ENCODE results near the gene ANKFY1.
A peak's percentile ranks its signal among the peaks of the same experiment; 100 is the strongest.
"Not testable (repeated sequence)": the region's sequence is repeated elsewhere in the genome, so short reads cannot be mapped to it uniquely, and the experiment has no call there.

Gene ANKFY1

DNA sequence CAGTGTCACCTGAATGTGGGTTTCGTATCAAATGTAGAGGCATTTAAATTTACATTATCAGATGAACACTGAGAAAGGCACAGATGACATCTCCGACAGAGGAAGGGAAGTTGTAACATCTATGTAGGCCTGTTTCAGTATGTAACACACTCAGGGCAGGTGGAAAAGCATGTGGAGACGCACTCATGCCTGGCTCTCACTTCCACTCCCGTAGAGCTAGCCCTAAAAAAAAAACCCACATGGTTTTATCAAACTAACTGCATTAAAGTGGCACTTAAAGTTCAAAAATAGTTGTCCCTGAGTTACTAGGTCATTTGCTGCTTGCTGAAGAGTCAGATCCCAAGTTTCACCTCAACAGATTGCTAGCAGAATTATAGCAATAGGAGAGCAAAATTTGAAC, 6.1 kb upstream of the ANKFY1 start:
- no peak overlapping the region for H3K4me3 ChIP-seq (ENCODE audit: low read depth, low read length)
- TF ChIP-seq MAX (IDR thresholded peaks at IDR 0.05; ENCODE audit: low read depth, low read length) (no peak), MYC (IDR thresholded peaks at IDR 0.05; ENCODE audit: low read depth, low read length) (no peak), POLR2A (IDR thresholded peaks at IDR 0.05; ENCODE audit: extremely low read depth, insufficient read length) (no peak)
- TF ChIP-seq, protein P1, sequence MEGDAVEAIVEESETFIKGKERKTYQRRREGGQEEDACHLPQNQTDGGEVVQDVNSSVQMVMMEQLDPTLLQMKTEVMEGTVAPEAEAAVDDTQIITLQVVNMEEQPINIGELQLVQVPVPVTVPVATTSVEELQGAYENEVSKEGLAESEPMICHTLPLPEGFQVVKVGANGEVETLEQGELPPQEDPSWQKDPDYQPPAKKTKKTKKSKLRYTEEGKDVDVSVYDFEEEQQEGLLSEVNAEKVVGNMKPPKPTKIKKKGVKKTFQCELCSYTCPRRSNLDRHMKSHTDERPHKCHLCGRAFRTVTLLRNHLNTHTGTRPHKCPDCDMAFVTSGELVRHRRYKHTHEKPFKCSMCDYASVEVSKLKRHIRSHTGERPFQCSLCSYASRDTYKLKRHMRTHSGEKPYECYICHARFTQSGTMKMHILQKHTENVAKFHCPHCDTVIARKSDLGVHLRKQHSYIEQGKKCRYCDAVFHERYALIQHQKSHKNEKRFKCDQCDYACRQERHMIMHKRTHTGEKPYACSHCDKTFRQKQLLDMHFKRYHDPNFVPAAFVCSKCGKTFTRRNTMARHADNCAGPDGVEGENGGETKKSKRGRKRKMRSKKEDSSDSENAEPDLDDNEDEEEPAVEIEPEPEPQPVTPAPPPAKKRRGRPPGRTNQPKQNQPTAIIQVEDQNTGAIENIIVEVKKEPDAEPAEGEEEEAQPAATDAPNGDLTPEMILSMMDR (IDR thresholded peaks at IDR 0.05; ENCODE audit: low read depth, low read length), result no peak
- DNase-seq (ENCODE audit: low read depth), result no peak

- no peak for TF ChIP-seq MAX (IDR thresholded peaks at IDR 0.05; ENCODE audit: low read depth, low read length)
- no peak for TF ChIP-seq MYC (IDR thresholded peaks at IDR 0.05; ENCODE audit: low read depth, low read length)
- no peak for TF ChIP-seq POLR2A (IDR thresholded peaks at IDR 0.05; ENCODE audit: extremely low read depth, insufficient read length)
- TF ChIP-seq, protein P1 (IDR thresholded peaks at IDR 0.05; ENCODE audit: low read depth, low read length), result no peak
- H3K4me3 ChIP-seq (ENCODE audit: low read depth, low read length), result no peak overlapping the region
These were observed 3.6 kb upstream of the ANKFY1 start for GRCh38 chr17:4267402-4267801.

GRCh38 chr17:4266550-4266949, 2.8 kb upstream of the ANKFY1 start:
- no peak overlapping the region for H3K4me3 ChIP-seq (ENCODE audit: low read depth, low read length)
- no peak for DNase-seq (ENCODE audit: low read depth)
- TF ChIP-seq POLR2A (IDR thresholded peaks at IDR 0.05; ENCODE audit: extremely low read depth, insufficient read length) (no peak), MAX (IDR thresholded peaks at IDR 0.05; ENCODE audit: low read depth, low read length) (no peak)

More at GRCh38 chr17:4267402-4267801, 3.6 kb upstream of the ANKFY1 start:
- no peak for DNase-seq (ENCODE audit: low read depth)

GRCh38 chr17:4262703-4263102, 1.1 kb downstream of the ANKFY1 start:
- no peak for TF ChIP-seq POLR2A (IDR thresholded peaks at IDR 0.05; ENCODE audit: extremely low read depth, insufficient read length)

DNA sequence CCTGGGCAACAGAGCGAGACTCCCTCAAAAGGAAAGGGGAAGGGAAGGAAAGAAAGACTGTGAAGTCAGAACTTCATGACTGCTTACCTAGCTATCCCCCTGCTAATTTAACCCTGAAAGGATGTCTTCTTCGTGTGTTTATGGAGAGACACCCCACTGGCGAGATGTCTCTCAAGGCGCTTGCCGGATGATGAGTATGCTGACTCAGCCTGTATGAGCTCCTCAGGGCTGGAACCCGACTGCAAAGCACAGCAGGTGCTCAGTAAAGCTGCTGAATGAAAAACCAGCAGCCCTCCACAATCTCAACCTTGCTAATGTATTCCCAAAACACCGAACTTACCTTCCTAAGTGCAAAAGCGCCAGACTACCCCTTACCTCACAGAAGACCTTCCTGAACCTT, 2.3 kb downstream of the ANKFY1 start:
- no peak for DNase-seq (ENCODE audit: low read depth)

More at GRCh38 chr17:4262703-4263102, 1.1 kb downstream of the ANKFY1 start:
- H3K4me3 ChIP-seq (ENCODE audit: low read depth, low read length), result peak overlapping the region; percentile 79
- no peak for DNase-seq (ENCODE audit: low read depth)

DNA sequence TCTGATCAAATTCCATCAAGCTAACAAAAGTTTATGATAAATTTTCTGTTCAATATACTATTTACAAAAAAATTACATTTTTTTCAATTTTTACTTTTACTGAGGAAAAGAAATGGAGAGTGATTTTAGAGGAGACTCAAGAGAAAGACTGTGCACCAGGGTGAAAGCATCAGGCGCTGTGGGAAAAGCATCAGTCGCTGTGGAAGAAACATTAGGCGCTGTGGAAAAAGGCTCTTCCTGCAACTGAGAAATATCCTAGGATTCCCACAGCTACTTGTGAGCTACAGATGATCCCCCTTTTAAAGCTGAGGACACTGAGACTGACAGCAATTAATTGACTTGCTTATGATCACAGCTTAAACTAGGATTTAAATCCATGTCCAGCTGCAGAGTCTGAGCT, 4.9 kb downstream of the ANKFY1 start:
- TF ChIP-seq, protein P1 (IDR thresholded peaks at IDR 0.05; ENCODE audit: low read depth, low read length), result no peak
- no peak for TF ChIP-seq MYC (IDR thresholded peaks at IDR 0.05; ENCODE audit: low read depth, low read length)
- no peak for TF ChIP-seq MAX (IDR thresholded peaks at IDR 0.05; ENCODE audit: low read depth, low read length)
- TF ChIP-seq POLR2A (IDR thresholded peaks at IDR 0.05; ENCODE audit: extremely low read depth, insufficient read length), result no peak

More for the DNA sequence above, 2.3 kb downstream of the ANKFY1 start:
- TF ChIP-seq, protein P1 (IDR thresholded peaks at IDR 0.05; ENCODE audit: low read depth, low read length), result no peak
- TF ChIP-seq MAX (IDR thresholded peaks at IDR 0.05; ENCODE audit: low read depth, low read length) (no peak), POLR2A (IDR thresholded peaks at IDR 0.05; ENCODE audit: extremely low read depth, insufficient read length) (no peak), MYC (IDR thresholded peaks at IDR 0.05; ENCODE audit: low read depth, low read length) (no peak)
- H3K4me3 ChIP-seq (ENCODE audit: low read depth, low read length), result no peak overlapping the region

DNA sequence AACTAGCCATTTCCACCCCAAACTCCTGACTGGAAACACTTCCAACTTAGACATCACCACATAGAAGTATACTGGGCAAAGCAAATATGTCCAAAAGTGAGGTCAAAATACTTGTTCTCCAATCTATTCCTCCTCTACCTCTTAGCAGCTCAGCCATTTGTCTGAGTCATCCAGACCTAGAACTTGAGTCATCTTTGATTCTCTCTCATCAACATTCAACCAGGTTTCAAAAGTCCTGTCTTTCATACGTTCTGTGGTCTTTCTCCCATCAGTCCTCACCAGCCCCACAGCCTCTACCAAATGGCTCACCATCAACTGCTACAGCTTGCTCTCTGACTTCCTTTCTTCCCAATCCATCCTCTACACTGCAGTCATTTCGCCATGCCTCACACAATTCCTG, 6.8 kb downstream of the ANKFY1 start:
- no peak overlapping the region for H3K4me3 ChIP-seq (ENCODE audit: low read depth, low read length)
- TF ChIP-seq, protein P1 (IDR thresholded peaks at IDR 0.05; ENCODE audit: low read depth, low read length), result no peak
- TF ChIP-seq MYC (IDR thresholded peaks at IDR 0.05; ENCODE audit: low read depth, low read length) (no peak), POLR2A (IDR thresholded peaks at IDR 0.05; ENCODE audit: extremely low read depth, insufficient read length) (no peak), MAX (IDR thresholded peaks at IDR 0.05; ENCODE audit: low read depth, low read length) (no peak)
- peak; percentile 20 for DNase-seq (ENCODE audit: low read depth)

More for the DNA sequence above, 4.9 kb downstream of the ANKFY1 start:
- DNase-seq (ENCODE audit: low read depth), result no peak
- H3K4me3 ChIP-seq (ENCODE audit: low read depth, low read length), result no peak overlapping the region

DNA sequence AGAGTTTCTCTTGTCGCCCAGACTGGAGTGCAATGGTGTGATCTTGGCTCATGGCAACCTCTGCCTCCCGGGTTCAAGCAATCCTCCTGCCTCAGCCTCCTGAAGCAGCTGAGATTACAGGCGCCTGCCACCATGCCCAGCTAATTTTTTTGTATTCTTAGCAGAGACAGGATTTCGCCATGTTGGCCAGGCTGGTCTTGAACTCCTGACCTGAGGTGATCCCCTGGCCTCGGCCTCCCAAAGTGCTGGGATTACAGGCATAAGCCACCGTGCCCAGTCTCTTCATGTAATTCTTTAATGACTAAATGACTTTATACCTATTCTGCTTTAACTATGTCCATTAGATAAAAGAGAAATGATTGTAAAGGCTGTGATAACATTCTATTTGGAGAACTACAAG, 8.5 kb downstream of the ANKFY1 start:
- H3K4me3 ChIP-seq (ENCODE audit: low read depth, low read length); DNase-seq (ENCODE audit: low read depth): not testable (repeated sequence)

Data from NB4 (cell line).